K562 (cell line): ENCODE results near the gene ANKRD31. TPM values are rescaled to one million over a fixed set of nuclear protein-coding genes. Genes with fewer than 3 reads are reported as not detected.

ENCODE experiments used
- ATAC-seq: fragments of 200-7000 bp; cut with Tn5 transposase; 3 replicates; pipeline ENCODE4 v1.9.1; 2020; ENCODE audit warnings: moderate library complexity
- BruUV-seq: library from RNA; stranded (reverse); fragments of 400-500 nt; replicated peaks from 2 replicates; lab custom pipeline; 2021; lab: Mats Ljungman, UMichigan
- CTCF ChIA-PET: fragments of 300-600 bp; formaldehyde crosslinking; extraction: SDS; loops from one replicate; lab custom pipeline; 2021; ENCODE audit warnings: low intra/inter-chr PET ratio; lab: Yijun Ruan, JAX
- POLR2A ChIA-PET: fragments of 300-600, 350-650 bp; sonication (Branson Sonifier 250); formaldehyde crosslinking; extraction: SDS; loops from one replicate; lab custom pipeline; 2021; ENCODE audit warnings: antibody characterized with exemption, inconsistent platforms; lab: Yijun Ruan, JAX
- DNase-seq, 4 experiments: peaks; one replicate each; pipeline versions ENCODE4 v3.0.0 to v3.0.0-alpha.2; 2011 to 2018; ENCODE audit warnings: low spot score in 3 of 4, mixed read lengths in 3 of 4; ENCODE audit errors: extremely low read depth in 1 of 4
- FAIRE-seq: peaks from 2 replicates; lab custom pipeline; 2011; peaks lifted over from hg19 to GRCh38; lab: Jason Lieb, UNC
- H2AFZ ChIP-seq: 2 replicates; pipeline ENCODE4 v1.6.0; 2011; ENCODE audit warnings: low read depth, low read length, control low read depth, inconsistent platforms
- H3K27ac ChIP-seq: fragments of 200-600 bp; 3 replicates; pipeline ENCODE4 v1.8.0; 2011; ENCODE audit warnings: low read depth, mild to moderate bottlenecking, control low read depth, inconsistent platforms, low read length, moderate library complexity, mixed read lengths; ENCODE audit errors: extremely low read depth
- H3K27me3 ChIP-seq, 2 experiments: fragments of 300-600 bp in 1 of 2; 2 replicates in 1 of 2; 3 replicates in 1 of 2; pipeline versions ENCODE4 v1.6.0 to v1.8.0; 2011; ENCODE audit warnings: inconsistent platforms in 2 of 2, low read length in 2 of 2, mild to moderate bottlenecking in 1 of 2, mixed read lengths in 1 of 2, moderate library complexity in 1 of 2; ENCODE audit not compliant: control insufficient read depth in 2 of 2, insufficient read depth in 2 of 2
- H3K36me3 ChIP-seq: fragments of 300-600 bp; 3 replicates; pipeline ENCODE4 v1.8.0; 2011; ENCODE audit warnings: mild to moderate bottlenecking, low read length, inconsistent platforms; ENCODE audit not compliant: control insufficient read depth, insufficient read depth
- H3K4me1 ChIP-seq, 2 experiments: fragments of 200-600 bp in 1 of 2; replicated peaks in 1 of 2; 2 replicates in 1 of 2; 3 replicates in 1 of 2; pipeline versions ENCODE4 v1.5.1 to v1.8.0; 2011; ENCODE audit warnings: inconsistent platforms in 2 of 2, low read length in 2 of 2, mild to moderate bottlenecking in 1 of 2, mixed read lengths in 1 of 2, moderate library complexity in 1 of 2; ENCODE audit not compliant: control insufficient read depth in 2 of 2, insufficient read depth in 2 of 2
- H3K4me2 ChIP-seq: 2 replicates; pipeline ENCODE4 v1.6.1; 2011; ENCODE audit warnings: low read length, control low read depth, inconsistent platforms, mixed read lengths; ENCODE audit not compliant: insufficient read depth
- H3K4me3 ChIP-seq: fragments of 200-600 bp; sonication (generic), shearing (Covaris generic); 2 replicates; pipeline ENCODE4 v1.5.1; 2016; ENCODE audit warnings: control low read depth, inconsistent platforms
- H3K79me2 ChIP-seq: fragments of 200-600 bp; 3 replicates; pipeline ENCODE4 v1.8.0; 2011; ENCODE audit warnings: low read length, inconsistent platforms; ENCODE audit not compliant: control insufficient read depth, insufficient read depth
- H3K9ac ChIP-seq, 2 experiments: 2 replicates each; pipeline versions ENCODE4 v1.6.0 to v1.6.1; 2011; ENCODE audit warnings: low read depth in 2 of 2, low read length in 2 of 2, control low read depth in 1 of 2, inconsistent platforms in 1 of 2, mild to moderate bottlenecking in 1 of 2, mixed read lengths in 1 of 2; ENCODE audit not compliant: insufficient read depth in 1 of 2
- H3K9me1 ChIP-seq: one replicate; pipeline ENCODE4 v1.6.0; 2011; ENCODE audit warnings: inconsistent platforms, mild to moderate bottlenecking, low read length, moderate library complexity; ENCODE audit not compliant: control insufficient read depth, insufficient read depth
- H3K9me3 ChIP-seq: replicated peaks from 2 replicates; pipeline ENCODE4 v1.5.1; 2011; ENCODE audit warnings: low read depth, low read length, inconsistent platforms; ENCODE audit not compliant: control insufficient read depth, insufficient read depth
- H4K20me1 ChIP-seq: replicated peaks from 2 replicates; pipeline ENCODE4 v1.6.1; 2011; ENCODE audit warnings: low read length, inconsistent platforms, mixed read lengths; ENCODE audit not compliant: control insufficient read depth, insufficient read depth
- ATF4 ChIP-seq: fragments of 450-650 bp; formaldehyde crosslinking; IDR thresholded peaks from 2 replicates; pipeline ENCODE4 v1.4.0; 2022; ENCODE audit warnings: mild to moderate bottlenecking, moderate library complexity
- HNRNPH1 ChIP-seq: fragments of 200-400 bp; formaldehyde crosslinking; optimal IDR thresholded peaks from 2 replicates; pipeline ENCODE3; 2017; ENCODE audit warnings: low read depth, mild to moderate bottlenecking, low read length, moderate library complexity
- MLLT1 ChIP-seq, 2 experiments: fragments of 450-650 bp; IDR thresholded peaks; 2 replicates each; pipeline ENCODE4 v1.6.1; 2016
- ZNF311 ChIP-seq: fragments of 250-450 bp; sonication (Bioruptor Pico); IDR thresholded peaks from 2 replicates; pipeline ENCODE4 v1.4.0; 2020; ENCODE audit warnings: mild to moderate bottlenecking, moderate library complexity
- ZNF518B ChIP-seq: fragments of 250-450 bp; sonication (Bioruptor Pico); IDR thresholded peaks from 2 replicates; pipeline ENCODE4 v1.5.0; 2021; ENCODE audit warnings: mild to moderate bottlenecking, moderate library complexity
- ZNF717 ChIP-seq: fragments of 250-450 bp; sonication (Bioruptor Pico); IDR thresholded peaks from 2 replicates; pipeline ENCODE4 v1.5.0; 2021
- WGBS: fragments of 100-300 bp; shearing (Covaris generic); methylation state at CpG from one replicate; pipeline ENCODE4 v1.1.6; 2016; ENCODE audit warnings: low coverage, mixed read lengths; ENCODE audit not compliant: insufficient coverage; ENCODE audit errors: missing lambda C conversion rate; 5-methylcytosine and 5-hydroxymethylcytosine counted together
- in situ Hi-C: fragments of 300-500 bp; cut with MboI; formaldehyde crosslinking; loops from 4 replicates; pipeline ENCODE4 v1.15.0; 2018; ENCODE audit warnings: inconsistent platforms, mixed read lengths
- intact Hi-C: fragments of 100-400 bp; cut with micrococcal nuclease; formaldehyde crosslinking; loops from 2 replicates; pipeline ENCODE4 v1.14.2; 2022
- polyA plus RNA-seq, 8 experiments: library from polyadenylated mRNA; depleted of rRNA in 4 of 8; stranded (reverse) in 5 of 8; unstranded in 3 of 8; fragments of >200 nt; fragmentation: Nextera tagmentation in 2 of 8; fragmentation: Illumina TruSeq in 1 of 8; extraction: Ambion mirVana in 2 of 8; extraction: Trizol in 1 of 8; gene quantifications; 2 replicates each; pipeline versions ENCODE4 v1.2.1 to v1.2.3, GENCODE V29; 2011 to 2014; ENCODE audit warnings: inconsistent platforms in 1 of 8, missing spikeins in 1 of 8
- total RNA-seq, 7 experiments: library from RNA; depleted of rRNA in 6 of 7; stranded (reverse); fragments of >200 nt in 6 of 7; fragmentation: Illumina TruSeq in 2 of 7; extraction: Trizol in 2 of 7; gene quantifications; 2 replicates each; pipeline versions ENCODE4 v1.2.1 to v1.2.3, GENCODE V29; 2011 to 2021; ENCODE audit warnings: low replicate concordance in 1 of 7

ANKRD31 gene
- total and polyA plus RNA-seq, 9 of the 15 experiments (the other 6 are each of a cell fraction or from before 2014, with no cell fraction given), result under 0.01 to 0.11 (median 0.05) TPM; not detected in 1

GRCh38 chr5:75042522-75042921 is 194.2 kb downstream of the ANKRD31 start (continued):
- TF ChIP-seq ZNF518B, result no peak
- TF ChIP-seq, all 486 proteins: peak for 0

- intact Hi-C loops, result no loop called here
- BruUV-seq, result no TSS peak
- no peaks in the 10 kb centered on the region for H4K20me1 ChIP-seq
- TF ChIP-seq ZNF717, result no peak
- no peak for TF ChIP-seq ATF4
- TF ChIP-seq MLLT1 (IDR thresholded peaks at IDR 0.05), result no peak
- no peak for TF ChIP-seq ZNF311 (CRISPR knock-in tag)
- TF ChIP-seq HNRNPH1, result no peak
- FAIRE-seq, result no peak
- H3K9me3 ChIP-seq, result no peaks in the 10 kb centered on the region
- 0% methylated on average over 4 of the region's 4 CpGs for WGBS
- DNase-seq, result no peak
- H3K36me3 ChIP-seq, result no peaks in the 10 kb centered on the region
- no peak overlapping the region for H3K9ac ChIP-seq
- ATAC-seq, result no peak
- ChIA-PET POLR2A (no interaction called here), CTCF (no interaction called here)
- in situ Hi-C loops, result no loop called here
- no peaks in the 10 kb centered on the region for H3K9me1 ChIP-seq
- H3K27me3 ChIP-seq, result peaks cover 0 to 7% of the 10 kb centered on the region in 2 experiments; a peak in 2 of 5 replicates
- H3K4me3 ChIP-seq, result no peak overlapping the region
- H3K27ac ChIP-seq, result no peak overlapping the region
- no peaks in the 10 kb centered on the region for H3K4me1 ChIP-seq
- no peak overlapping the region for H3K4me2 ChIP-seq
- no peaks in the 10 kb centered on the region for H3K79me2 ChIP-seq
- H2AFZ ChIP-seq, result no peak overlapping the region
These were observed 195.7 kb downstream of the ANKRD31 start for GRCh38 chr5:75040973-75041372.
